ENCODE data around the gene LOXL1.

The LOXL1 gene

DNA sequence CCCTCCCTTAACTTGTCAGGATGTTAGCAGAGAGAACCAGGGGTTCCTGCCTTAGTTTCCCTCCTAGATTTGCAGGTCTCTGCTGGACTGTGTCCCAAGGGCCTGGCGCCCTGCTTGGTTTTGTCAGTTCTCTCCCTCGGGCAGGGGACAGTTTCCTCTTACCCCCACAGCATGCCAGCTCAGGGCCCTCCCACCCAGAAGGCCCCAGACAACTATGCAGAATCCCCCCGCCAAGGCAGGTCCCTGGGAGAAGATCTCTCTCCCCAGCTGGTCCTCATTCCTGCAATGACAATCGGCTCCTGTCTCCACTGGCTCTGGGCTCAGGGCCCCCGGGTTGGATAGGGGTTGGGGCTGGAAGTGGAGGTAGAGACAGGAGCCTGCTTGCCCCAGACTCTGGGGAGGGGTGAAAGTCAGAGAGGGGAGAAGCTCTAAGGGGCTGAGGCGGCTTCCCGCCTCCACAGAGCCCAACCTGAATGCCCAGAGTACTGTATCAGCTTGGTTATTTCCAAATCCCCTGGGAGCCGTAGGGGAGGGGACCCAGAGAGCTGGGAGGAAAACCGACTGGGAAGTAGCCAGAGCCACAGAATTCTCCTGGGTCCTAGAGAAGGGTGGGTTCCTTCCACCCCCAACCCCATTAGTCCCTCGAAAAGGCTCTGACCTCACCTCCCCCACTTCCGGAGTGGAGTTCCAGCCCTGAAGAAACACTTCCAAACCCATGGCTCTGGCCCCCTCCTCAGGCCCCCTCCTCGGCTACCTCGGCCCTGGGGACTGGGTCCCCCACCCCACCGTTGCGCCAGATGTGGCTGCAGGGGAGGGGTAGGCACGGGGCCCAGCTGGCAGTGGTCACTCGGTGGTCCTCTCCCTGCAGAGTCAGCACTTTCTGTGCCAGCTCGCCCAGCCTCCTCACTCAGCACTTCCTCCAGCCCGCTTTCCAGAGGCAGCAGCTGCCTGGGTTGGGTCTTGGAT lies 3.8 kb upstream of the LOXL1 start:
- Histone ChIP-seq H3K27me3 (ENCODE audit: control insufficient read depth in 5 of 5, insufficient read depth in 4 of 5, low read length in 5 of 5) (no peaks in the 10 kb centered on the region), H3K4me3 (ENCODE audit: low read depth in 1 of 5, low read length in 5 of 5) (peak overlapping the region in 2 of 5 donors; percentile 22 to 37), H3K36me3 (ENCODE audit: control insufficient read depth in 5 of 5, insufficient read depth in 5 of 5, low read length in 5 of 5) (no peaks in the 10 kb centered on the region), H3K27ac (ENCODE audit: low read depth, low read length) (no peak overlapping the region), H3K9me3 (ENCODE audit: control insufficient read depth in 5 of 5, low read length in 5 of 5) (no peaks in the 10 kb centered on the region), H3K9ac (ENCODE audit: low read length in 5 of 5) (peak overlapping the region in 3 of 5 donors; percentile 20 to 43 (median 39)), H3K4me1 (ENCODE audit: control insufficient read depth in 5 of 5, insufficient read depth in 5 of 5, low read length in 5 of 5) (peaks cover 18 to 68% (median 60%) of the 10 kb centered on the region in 5 donors)

GRCh38 chr15:73923156-73923487 lies 3.1 kb upstream of the LOXL1 start:
- no peaks in the 10 kb centered on the region for H3K9me3 ChIP-seq (ENCODE audit: control insufficient read depth in 5 of 5, low read length in 5 of 5)
- H3K4me3 ChIP-seq (ENCODE audit: low read depth in 1 of 5, low read length in 5 of 5): peak overlapping the region in 1 of 5 donors; percentile 37
- peak overlapping the region in 2 of 5 donors; percentile 20 to 43 for H3K9ac ChIP-seq (ENCODE audit: low read length in 5 of 5)
- no peak overlapping the region for H3K27ac ChIP-seq (ENCODE audit: low read depth, low read length)
- H3K4me1 ChIP-seq (ENCODE audit: control insufficient read depth in 5 of 5, insufficient read depth in 5 of 5, low read length in 5 of 5): peaks cover 18 to 74% (median 65%) of the 10 kb centered on the region in 5 donors
- no peaks in the 10 kb centered on the region for H3K36me3 ChIP-seq (ENCODE audit: control insufficient read depth in 5 of 5, insufficient read depth in 5 of 5, low read length in 5 of 5)
- peaks cover 0 to 3% (median 0%) of the 10 kb centered on the region in 5 donors for H3K27me3 ChIP-seq (ENCODE audit: control insufficient read depth in 5 of 5, insufficient read depth in 4 of 5, low read length in 5 of 5)

DNA sequence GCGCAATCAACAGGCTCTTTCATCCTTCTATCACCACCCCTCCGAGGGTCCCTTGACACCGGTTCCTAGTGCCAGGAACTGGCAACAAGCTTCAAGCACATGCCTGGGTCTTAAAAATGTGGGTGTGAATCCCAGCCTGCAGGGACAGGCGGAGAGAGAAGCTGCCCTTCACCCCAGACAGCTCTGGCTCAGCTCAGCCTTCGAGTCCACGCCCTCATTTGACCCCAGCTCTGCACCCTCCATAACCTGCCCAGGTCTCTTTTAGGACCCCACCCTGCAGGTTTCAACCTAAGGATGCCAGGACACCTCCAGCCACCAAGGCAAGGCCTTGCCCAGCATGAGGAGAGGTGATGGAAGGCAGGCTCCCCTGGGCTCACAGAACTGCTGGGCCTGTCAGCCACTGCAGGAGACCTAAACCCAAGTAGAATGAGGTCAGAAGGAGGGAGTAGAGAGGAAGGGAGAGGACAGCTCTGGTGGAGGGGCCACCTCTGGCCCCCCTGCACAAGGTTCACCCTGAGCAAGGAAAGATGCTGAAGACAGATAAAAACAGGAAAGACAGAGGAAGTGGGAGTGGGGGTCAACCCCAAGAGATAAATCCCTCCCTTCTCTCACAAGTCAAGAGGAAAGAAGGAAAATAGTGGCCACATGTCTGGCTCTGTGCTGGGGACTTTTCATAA lies 2.6 kb upstream of the LOXL1 start:
- Histone ChIP-seq H3K27me3 (ENCODE audit: control insufficient read depth in 5 of 5, insufficient read depth in 4 of 5, low read length in 5 of 5) (peaks cover 0 to 4% (median 0%) of the 10 kb centered on the region in 5 donors), H3K4me3 (ENCODE audit: low read depth in 1 of 5, low read length in 5 of 5) (no peak overlapping the region), H3K9me3 (ENCODE audit: control insufficient read depth in 5 of 5, low read length in 5 of 5) (no peaks in the 10 kb centered on the region), H3K36me3 (ENCODE audit: control insufficient read depth in 5 of 5, insufficient read depth in 5 of 5, low read length in 5 of 5) (no peaks in the 10 kb centered on the region), H3K4me1 (ENCODE audit: control insufficient read depth in 5 of 5, insufficient read depth in 5 of 5, low read length in 5 of 5) (peaks cover 18 to 79% (median 69%) of the 10 kb centered on the region in 5 donors), H3K27ac (ENCODE audit: low read depth, low read length) (peak overlapping the region; percentile 74), H3K9ac (ENCODE audit: low read length in 5 of 5) (peak overlapping the region in 2 of 5 donors; percentile 35 to 52)

- Histone ChIP-seq H3K4me3 (ENCODE audit: low read depth in 1 of 5, low read length in 5 of 5) (peak overlapping the region in 2 of 5 donors; percentile 6 to 17), H3K27ac (ENCODE audit: low read depth, low read length) (peak overlapping the region; percentile 74), H3K36me3 (ENCODE audit: control insufficient read depth in 5 of 5, insufficient read depth in 5 of 5, low read length in 5 of 5) (no peaks in the 10 kb centered on the region), H3K9ac (ENCODE audit: low read length in 5 of 5) (peak overlapping the region in 4 of 5 donors; percentile 46 to 66 (median 52)), H3K4me1 (ENCODE audit: control insufficient read depth in 5 of 5, insufficient read depth in 5 of 5, low read length in 5 of 5) (peaks cover 20 to 86% (median 76%) of the 10 kb centered on the region in 5 donors), H3K9me3 (ENCODE audit: control insufficient read depth in 5 of 5, low read length in 5 of 5) (no peaks in the 10 kb centered on the region), H3K27me3 (ENCODE audit: control insufficient read depth in 5 of 5, insufficient read depth in 4 of 5, low read length in 5 of 5) (peaks cover 0 to 4% (median 0%) of the 10 kb centered on the region in 5 donors)
Observed at GRCh38 chr15:73924171-73924921, 1.9 kb upstream of the LOXL1 start.

- Histone ChIP-seq H3K4me3 (ENCODE audit: low read depth in 1 of 5, low read length in 5 of 5) (peak overlapping the region in 4 of 5 donors; percentile 19 to 74 (median 59)), H3K27me3 (ENCODE audit: control insufficient read depth in 5 of 5, insufficient read depth in 4 of 5, low read length in 5 of 5) (peaks cover 0 to 4% (median 3%) of the 10 kb centered on the region in 5 donors)
Observed at GRCh38 chr15:73925848-73926218, 429 bp upstream of the LOXL1 start.

GRCh38 chr15:73927003-73927475 lies 777 bp downstream of the LOXL1 start:
- peaks cover 0 to 5% (median 0%) of the 10 kb centered on the region in 5 donors for H3K36me3 ChIP-seq (ENCODE audit: control insufficient read depth in 5 of 5, insufficient read depth in 5 of 5, low read length in 5 of 5)
- peak overlapping the region in 4 of 5 donors; percentile 56 to 74 (median 60) for H3K4me3 ChIP-seq (ENCODE audit: low read depth in 1 of 5, low read length in 5 of 5)
- H3K27ac ChIP-seq (ENCODE audit: low read depth, low read length): peak overlapping the region; percentile 74
- peak overlapping the region in 4 of 5 donors; percentile 17 to 70 (median 64) for H3K9ac ChIP-seq (ENCODE audit: low read length in 5 of 5)
- H3K27me3 ChIP-seq (ENCODE audit: control insufficient read depth in 5 of 5, insufficient read depth in 4 of 5, low read length in 5 of 5): peaks cover 0 to 11% (median 3%) of the 10 kb centered on the region in 5 donors
- H3K4me1 ChIP-seq (ENCODE audit: control insufficient read depth in 5 of 5, insufficient read depth in 5 of 5, low read length in 5 of 5): peaks cover 20 to 93% (median 88%) of the 10 kb centered on the region in 5 donors
- no peaks in the 10 kb centered on the region for H3K9me3 ChIP-seq (ENCODE audit: control insufficient read depth in 5 of 5, low read length in 5 of 5)

More at GRCh38 chr15:73925848-73926218, 429 bp upstream of the LOXL1 start:
- no peaks in the 10 kb centered on the region for H3K9me3 ChIP-seq (ENCODE audit: control insufficient read depth in 5 of 5, low read length in 5 of 5)
- no peaks in the 10 kb centered on the region for H3K36me3 ChIP-seq (ENCODE audit: control insufficient read depth in 5 of 5, insufficient read depth in 5 of 5, low read length in 5 of 5)
- H3K27ac ChIP-seq (ENCODE audit: low read depth, low read length): peak overlapping the region; percentile 74
- peaks cover 20 to 95% (median 88%) of the 10 kb centered on the region in 5 donors for H3K4me1 ChIP-seq (ENCODE audit: control insufficient read depth in 5 of 5, insufficient read depth in 5 of 5, low read length in 5 of 5)
- H3K9ac ChIP-seq (ENCODE audit: low read length in 5 of 5): peak overlapping the region in 3 of 5 donors; percentile 28 to 48 (median 33)

GRCh38 chr15:73927476-73928240 lies 1.4 kb downstream of the LOXL1 start:
- peaks cover 16 to 87% (median 83%) of the 10 kb centered on the region in 5 donors for H3K4me1 ChIP-seq (ENCODE audit: control insufficient read depth in 5 of 5, insufficient read depth in 5 of 5, low read length in 5 of 5)
- H3K36me3 ChIP-seq (ENCODE audit: control insufficient read depth in 5 of 5, insufficient read depth in 5 of 5, low read length in 5 of 5): peaks cover 0 to 5% (median 0%) of the 10 kb centered on the region in 5 donors
- no peaks in the 10 kb centered on the region for H3K9me3 ChIP-seq (ENCODE audit: control insufficient read depth in 5 of 5, low read length in 5 of 5)
- peak overlapping the region; percentile 56 to 74 (median 58) for H3K4me3 ChIP-seq (ENCODE audit: low read depth in 1 of 5, low read length in 5 of 5)
- H3K27ac ChIP-seq (ENCODE audit: low read depth, low read length): peak overlapping the region; percentile 46
- H3K27me3 ChIP-seq (ENCODE audit: control insufficient read depth in 5 of 5, insufficient read depth in 4 of 5, low read length in 5 of 5): peaks cover 0 to 12% (median 3%) of the 10 kb centered on the region in 5 donors
- H3K9ac ChIP-seq (ENCODE audit: low read length in 5 of 5): peak overlapping the region; percentile 13 to 70 (median 54)

DNA sequence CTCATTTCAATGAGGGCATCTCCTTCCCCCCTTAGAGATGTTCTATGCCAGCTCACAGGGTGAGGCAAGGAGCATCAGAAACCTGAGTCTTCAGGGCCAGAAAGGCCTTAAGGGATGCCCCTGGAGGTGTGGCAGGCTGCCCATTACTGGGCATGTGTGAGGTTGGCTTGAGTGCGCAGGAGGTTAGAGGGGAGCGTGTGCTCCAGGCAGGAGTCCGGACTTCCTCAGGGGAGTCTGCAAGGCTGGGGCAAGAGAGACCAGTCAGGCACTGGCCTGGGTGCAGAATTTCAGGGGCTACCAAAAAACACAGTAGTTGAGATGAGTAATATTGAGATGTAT lies 1.9 kb downstream of the LOXL1 start:
- peak overlapping the region; percentile 56 to 74 (median 58) for H3K4me3 ChIP-seq (ENCODE audit: low read depth in 1 of 5, low read length in 5 of 5)
- peak overlapping the region in 3 of 5 donors; percentile 35 to 56 (median 54) for H3K9ac ChIP-seq (ENCODE audit: low read length in 5 of 5)
- H3K4me1 ChIP-seq (ENCODE audit: control insufficient read depth in 5 of 5, insufficient read depth in 5 of 5, low read length in 5 of 5): peaks cover 13 to 82% (median 78%) of the 10 kb centered on the region in 5 donors
- H3K36me3 ChIP-seq (ENCODE audit: control insufficient read depth in 5 of 5, insufficient read depth in 5 of 5, low read length in 5 of 5): peaks cover 0 to 5% (median 0%) of the 10 kb centered on the region in 5 donors
- peaks cover 0 to 12% (median 3%) of the 10 kb centered on the region in 5 donors for H3K27me3 ChIP-seq (ENCODE audit: control insufficient read depth in 5 of 5, insufficient read depth in 4 of 5, low read length in 5 of 5)
- no peaks in the 10 kb centered on the region for H3K9me3 ChIP-seq (ENCODE audit: control insufficient read depth in 5 of 5, low read length in 5 of 5)
- peak overlapping the region; percentile 46 for H3K27ac ChIP-seq (ENCODE audit: low read depth, low read length)

Data from subcutaneous abdominal adipose tissue (tissue), 5 donors.